Astrocyte (in vitro differentiated cells and primary cell): ENCODE results near the gene ITGBL1.

ENCODE experiments used
- EZH2 ChIP-seq: IDR thresholded peaks from 2 replicates; pipeline ENCODE4 v1.6.1; 2012; ENCODE audit warnings: mild to moderate bottlenecking, low read length, inconsistent platforms; ENCODE audit not compliant: insufficient read depth
- TF ChIP-seq, protein P1 (sequence below): IDR thresholded peaks from 2 replicates; pipeline ENCODE4 v1.5.1; 2011; ENCODE audit warnings: low read depth, mild to moderate bottlenecking, inconsistent platforms, low read length, moderate library complexity; ENCODE audit not compliant: insufficient read depth

DNA sequence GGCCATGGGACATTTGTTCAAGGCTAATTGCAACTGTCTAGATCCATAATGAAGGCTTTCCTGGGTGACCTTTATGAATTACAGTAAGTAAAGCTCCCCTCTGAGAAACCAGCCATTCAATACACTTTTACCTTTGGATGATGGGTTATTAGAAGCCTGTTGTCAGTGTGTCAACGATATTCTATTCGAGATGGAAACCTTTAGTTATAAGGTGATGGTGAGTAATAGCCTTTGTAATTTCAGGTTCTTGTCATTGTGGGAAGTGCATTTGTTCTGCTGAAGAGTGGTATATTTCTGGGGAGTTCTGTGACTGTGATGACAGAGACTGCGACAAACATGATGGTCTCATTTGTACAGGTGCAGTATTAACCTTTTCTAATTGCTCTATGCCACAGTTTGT is 261.7 kb downstream of the ITGBL1 start:
- TF ChIP-seq, protein P1, sequence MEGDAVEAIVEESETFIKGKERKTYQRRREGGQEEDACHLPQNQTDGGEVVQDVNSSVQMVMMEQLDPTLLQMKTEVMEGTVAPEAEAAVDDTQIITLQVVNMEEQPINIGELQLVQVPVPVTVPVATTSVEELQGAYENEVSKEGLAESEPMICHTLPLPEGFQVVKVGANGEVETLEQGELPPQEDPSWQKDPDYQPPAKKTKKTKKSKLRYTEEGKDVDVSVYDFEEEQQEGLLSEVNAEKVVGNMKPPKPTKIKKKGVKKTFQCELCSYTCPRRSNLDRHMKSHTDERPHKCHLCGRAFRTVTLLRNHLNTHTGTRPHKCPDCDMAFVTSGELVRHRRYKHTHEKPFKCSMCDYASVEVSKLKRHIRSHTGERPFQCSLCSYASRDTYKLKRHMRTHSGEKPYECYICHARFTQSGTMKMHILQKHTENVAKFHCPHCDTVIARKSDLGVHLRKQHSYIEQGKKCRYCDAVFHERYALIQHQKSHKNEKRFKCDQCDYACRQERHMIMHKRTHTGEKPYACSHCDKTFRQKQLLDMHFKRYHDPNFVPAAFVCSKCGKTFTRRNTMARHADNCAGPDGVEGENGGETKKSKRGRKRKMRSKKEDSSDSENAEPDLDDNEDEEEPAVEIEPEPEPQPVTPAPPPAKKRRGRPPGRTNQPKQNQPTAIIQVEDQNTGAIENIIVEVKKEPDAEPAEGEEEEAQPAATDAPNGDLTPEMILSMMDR, result no peak
- no peak for TF ChIP-seq EZH2
